ENCODE results near the gene SIGLEC15.

SIGLEC15 gene

DNA sequence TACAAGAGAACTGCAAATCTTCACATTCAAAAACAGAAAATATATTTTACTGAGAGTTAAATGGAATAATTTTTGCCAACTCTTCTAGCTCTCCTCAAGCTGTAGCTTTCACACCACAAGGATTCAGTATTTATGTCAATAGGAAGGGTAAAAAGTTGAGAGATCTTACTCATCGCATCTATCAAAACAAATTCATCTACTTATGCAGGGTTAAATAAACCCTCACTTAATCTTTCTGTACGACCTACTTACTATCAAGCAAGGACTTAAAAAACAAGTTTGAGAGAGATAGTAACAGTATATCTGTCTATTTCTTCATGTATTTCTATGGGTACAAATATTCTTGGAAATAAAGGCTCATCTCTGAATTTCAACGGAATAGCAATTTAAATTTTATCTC is 35.5 kb downstream of the SIGLEC15 start:
- no peak overlapping the region for H3K4me3 ChIP-seq (ENCODE audit: low read length in 2 of 2)
- peaks cover 41 to 45% of the 10 kb centered on the region in 2 donors for H3K36me3 ChIP-seq (ENCODE audit: control insufficient read depth in 2 of 2, insufficient read depth in 2 of 2, low read length in 2 of 2)
- no peak overlapping the region for H3K9ac ChIP-seq (ENCODE audit: low read length in 2 of 2)
- no peaks in the 10 kb centered on the region for H3K4me1 ChIP-seq (ENCODE audit: control insufficient read depth, insufficient read depth, low read length)
- H3K9me3 ChIP-seq (ENCODE audit: control insufficient read depth in 2 of 2, low read length in 2 of 2): no peaks in the 10 kb centered on the region
- H3K27ac ChIP-seq (ENCODE audit: low read length): no peak overlapping the region
- no peaks in the 10 kb centered on the region for H3K27me3 ChIP-seq (ENCODE audit: control insufficient read depth in 1 of 2, insufficient read depth in 2 of 2, low read length in 2 of 2)

DNA sequence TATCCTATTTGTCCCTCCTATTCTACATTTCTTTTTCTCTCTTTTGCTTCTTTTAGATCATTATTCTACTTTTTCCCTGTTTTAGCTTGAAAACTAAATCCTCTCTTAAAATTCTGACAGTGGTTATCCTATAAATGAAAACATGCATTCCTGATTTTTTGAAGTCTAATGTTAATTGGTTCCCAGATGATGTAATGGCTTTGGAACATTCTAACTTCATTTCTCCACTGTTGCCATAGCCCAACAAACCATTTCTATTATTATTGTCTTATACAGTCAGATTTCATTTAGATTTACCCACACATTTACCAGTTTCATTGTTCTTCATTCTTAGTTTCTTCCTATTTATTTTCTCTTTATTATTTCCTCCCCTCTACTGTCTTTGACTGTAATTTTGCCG is 36.5 kb downstream of the SIGLEC15 start:
- Histone ChIP-seq H3K4me1 (ENCODE audit: control insufficient read depth, insufficient read depth, low read length) (no peaks in the 10 kb centered on the region), H3K9me3 (ENCODE audit: control insufficient read depth in 2 of 2, low read length in 2 of 2) (no peaks in the 10 kb centered on the region), H3K4me3 (ENCODE audit: low read length in 2 of 2) (no peak overlapping the region), H3K27me3 (ENCODE audit: control insufficient read depth in 1 of 2, insufficient read depth in 2 of 2, low read length in 2 of 2) (no peaks in the 10 kb centered on the region), H3K9ac (ENCODE audit: low read length in 2 of 2) (no peak overlapping the region), H3K36me3 (ENCODE audit: control insufficient read depth in 2 of 2, insufficient read depth in 2 of 2, low read length in 2 of 2) (peaks cover 42 to 48% of the 10 kb centered on the region in 2 donors), H3K27ac (ENCODE audit: low read length) (no peak overlapping the region)

DNA sequence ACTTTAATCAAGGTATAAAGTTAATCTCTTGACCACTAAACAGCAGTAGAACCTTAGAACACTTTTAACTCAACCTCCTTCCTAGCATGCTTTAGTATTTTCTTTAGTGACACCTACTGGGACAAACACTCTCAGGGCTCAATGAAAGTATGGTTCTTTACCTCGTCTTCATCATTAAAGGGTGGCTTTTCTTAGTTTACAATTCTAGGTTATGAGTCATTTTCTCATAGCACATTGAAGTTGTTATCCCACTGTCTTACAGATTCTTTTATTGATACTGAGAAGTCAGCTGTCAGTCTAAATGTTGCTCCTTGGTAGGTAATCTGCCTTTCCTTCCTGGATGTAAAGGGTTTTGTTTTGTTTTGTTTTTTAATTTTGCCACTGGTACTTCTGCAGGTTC is 38.0 kb downstream of the SIGLEC15 start:
- no peak overlapping the region for H3K4me3 ChIP-seq (ENCODE audit: low read length in 2 of 2)
- no peaks in the 10 kb centered on the region for H3K9me3 ChIP-seq (ENCODE audit: control insufficient read depth in 2 of 2, low read length in 2 of 2)
- no peak overlapping the region for H3K9ac ChIP-seq (ENCODE audit: low read length in 2 of 2)
- no peaks in the 10 kb centered on the region for H3K4me1 ChIP-seq (ENCODE audit: control insufficient read depth, insufficient read depth, low read length)
- H3K36me3 ChIP-seq (ENCODE audit: control insufficient read depth in 2 of 2, insufficient read depth in 2 of 2, low read length in 2 of 2): peaks cover 43 to 46% of the 10 kb centered on the region in 2 donors
- no peak overlapping the region for H3K27ac ChIP-seq (ENCODE audit: low read length)
- H3K27me3 ChIP-seq (ENCODE audit: control insufficient read depth in 1 of 2, insufficient read depth in 2 of 2, low read length in 2 of 2): no peaks in the 10 kb centered on the region

DNA sequence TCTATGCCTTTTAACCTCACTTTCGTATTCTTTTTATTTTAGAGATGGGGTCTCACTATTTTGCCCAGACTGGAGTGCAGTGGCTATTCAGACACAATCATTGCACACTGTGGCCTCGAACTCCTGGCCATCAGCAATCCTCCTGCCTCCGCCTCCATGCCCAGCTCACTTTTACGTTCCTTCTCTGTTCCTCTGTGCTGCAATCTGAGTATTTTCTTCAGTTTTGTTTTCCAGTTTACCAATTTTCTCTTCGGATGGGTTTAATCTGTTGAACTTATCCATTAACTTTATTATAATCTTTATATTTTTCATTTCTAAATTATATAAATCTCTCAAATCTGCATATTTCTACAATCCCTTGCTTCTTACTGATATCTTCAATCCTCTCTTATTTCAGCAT is 38.6 kb downstream of the SIGLEC15 start:
- Histone ChIP-seq H3K9me3 (ENCODE audit: control insufficient read depth in 2 of 2, low read length in 2 of 2) (no peaks in the 10 kb centered on the region), H3K4me3 (ENCODE audit: low read length in 2 of 2) (no peak overlapping the region), H3K27me3 (ENCODE audit: control insufficient read depth in 1 of 2, insufficient read depth in 2 of 2, low read length in 2 of 2) (no peaks in the 10 kb centered on the region), H3K27ac (ENCODE audit: low read length) (no peak overlapping the region), H3K9ac (ENCODE audit: low read length in 2 of 2) (no peak overlapping the region), H3K36me3 (ENCODE audit: control insufficient read depth in 2 of 2, insufficient read depth in 2 of 2, low read length in 2 of 2) (peaks cover 40 to 41% of the 10 kb centered on the region in 2 donors), H3K4me1 (ENCODE audit: control insufficient read depth, insufficient read depth, low read length) (no peaks in the 10 kb centered on the region)

DNA sequence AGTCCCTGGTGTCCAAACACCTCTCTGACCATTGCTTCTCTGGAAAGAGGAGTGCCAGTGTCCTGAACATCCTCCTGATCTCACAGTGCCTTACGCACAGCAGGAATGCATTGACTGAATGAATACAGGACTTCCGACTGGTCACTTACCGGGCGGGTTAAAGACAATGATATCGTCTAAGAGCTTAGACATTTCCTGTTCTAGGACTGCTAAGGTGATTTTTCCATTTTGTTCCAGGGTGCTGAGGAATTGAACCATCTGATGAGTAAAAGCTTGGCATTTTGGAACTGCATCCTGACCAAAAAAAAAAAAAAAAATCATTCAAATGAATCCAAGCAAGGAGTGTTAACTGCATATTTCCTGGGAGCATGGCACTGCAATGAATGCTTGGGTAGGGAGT is 40.0 kb downstream of the SIGLEC15 start:
- Histone ChIP-seq H3K27ac (ENCODE audit: low read length) (no peak overlapping the region), H3K27me3 (ENCODE audit: control insufficient read depth in 1 of 2, insufficient read depth in 2 of 2, low read length in 2 of 2) (no peaks in the 10 kb centered on the region), H3K36me3 (ENCODE audit: control insufficient read depth in 2 of 2, insufficient read depth in 2 of 2, low read length in 2 of 2) (peaks cover 31 to 35% of the 10 kb centered on the region in 2 donors), H3K9me3 (ENCODE audit: control insufficient read depth in 2 of 2, low read length in 2 of 2) (no peaks in the 10 kb centered on the region), H3K4me1 (ENCODE audit: control insufficient read depth, insufficient read depth, low read length) (no peaks in the 10 kb centered on the region), H3K4me3 (ENCODE audit: low read length in 2 of 2) (no peak overlapping the region), H3K9ac (ENCODE audit: low read length in 2 of 2) (no peak overlapping the region)

DNA sequence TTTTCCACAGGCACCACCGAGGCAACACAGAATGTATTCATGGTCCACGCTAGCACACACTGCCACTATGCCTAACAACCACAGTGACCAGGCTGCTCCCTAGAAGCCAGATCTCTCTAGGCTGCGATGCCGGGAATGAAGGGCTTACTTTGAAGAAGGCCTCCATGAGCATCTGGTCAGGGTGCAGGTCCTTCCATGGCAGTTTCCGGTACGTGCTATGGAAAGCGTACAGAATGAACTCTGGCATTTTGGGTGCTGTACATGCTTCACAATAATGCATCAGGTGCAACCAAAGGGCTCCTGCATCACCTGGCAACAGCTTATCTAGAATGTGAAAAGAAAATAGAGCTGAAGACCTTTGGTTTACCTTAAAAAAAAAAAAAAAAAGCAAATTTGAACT is 44.9 kb downstream of the SIGLEC15 start:
- H3K27ac ChIP-seq (ENCODE audit: low read length): no peak overlapping the region
- H3K4me1 ChIP-seq (ENCODE audit: control insufficient read depth, insufficient read depth, low read length): no peaks in the 10 kb centered on the region
- H3K36me3 ChIP-seq (ENCODE audit: control insufficient read depth in 2 of 2, insufficient read depth in 2 of 2, low read length in 2 of 2): peaks cover 21 to 26% of the 10 kb centered on the region in 2 donors
- no peak overlapping the region for H3K4me3 ChIP-seq (ENCODE audit: low read length in 2 of 2)
- H3K9me3 ChIP-seq (ENCODE audit: control insufficient read depth in 2 of 2, low read length in 2 of 2): no peaks in the 10 kb centered on the region
- no peaks in the 10 kb centered on the region for H3K27me3 ChIP-seq (ENCODE audit: control insufficient read depth in 1 of 2, insufficient read depth in 2 of 2, low read length in 2 of 2)
- no peak overlapping the region for H3K9ac ChIP-seq (ENCODE audit: low read length in 2 of 2)

DNA sequence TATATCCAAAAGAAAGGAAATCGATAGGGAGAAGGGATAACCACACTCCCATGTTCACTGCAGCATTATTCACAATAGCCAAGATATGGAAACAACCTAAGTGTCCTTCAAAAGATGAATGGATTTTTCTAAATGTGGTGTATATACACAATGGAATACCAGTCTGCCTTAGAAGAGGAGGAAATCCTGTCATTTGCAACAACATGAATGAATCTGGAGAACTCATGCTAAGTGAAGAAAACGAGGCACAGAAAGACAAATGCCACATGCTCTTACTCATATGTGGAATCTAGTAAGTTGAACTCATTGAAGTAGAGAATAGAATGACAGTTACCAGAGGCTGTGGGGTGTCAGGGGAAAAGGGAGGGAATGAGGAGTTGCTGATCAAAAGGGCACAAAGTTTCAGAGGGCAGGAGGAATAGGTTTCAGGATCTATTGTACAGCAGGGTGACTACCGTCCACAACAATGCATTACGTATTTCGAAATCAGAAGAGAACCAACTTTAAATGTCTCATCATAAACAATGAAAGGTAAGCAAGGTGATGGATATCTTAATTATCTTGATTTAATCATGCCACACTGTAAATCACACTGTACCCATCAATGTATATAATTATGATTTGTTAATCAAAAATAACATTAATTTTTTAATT is 46.1 kb downstream of the SIGLEC15 start:
- Histone ChIP-seq H3K9me3 (ENCODE audit: control insufficient read depth in 2 of 2, low read length in 2 of 2) (no peaks in the 10 kb centered on the region), H3K27ac (ENCODE audit: low read length) (no peak overlapping the region), H3K4me3 (ENCODE audit: low read length in 2 of 2) (no peak overlapping the region), H3K36me3 (ENCODE audit: control insufficient read depth in 2 of 2, insufficient read depth in 2 of 2, low read length in 2 of 2) (peaks cover 16 to 19% of the 10 kb centered on the region in 2 donors), H3K27me3 (ENCODE audit: control insufficient read depth in 1 of 2, insufficient read depth in 2 of 2, low read length in 2 of 2) (no peaks in the 10 kb centered on the region), H3K9ac (ENCODE audit: low read length in 2 of 2) (no peak overlapping the region), H3K4me1 (ENCODE audit: control insufficient read depth, insufficient read depth, low read length) (no peaks in the 10 kb centered on the region)

DNA sequence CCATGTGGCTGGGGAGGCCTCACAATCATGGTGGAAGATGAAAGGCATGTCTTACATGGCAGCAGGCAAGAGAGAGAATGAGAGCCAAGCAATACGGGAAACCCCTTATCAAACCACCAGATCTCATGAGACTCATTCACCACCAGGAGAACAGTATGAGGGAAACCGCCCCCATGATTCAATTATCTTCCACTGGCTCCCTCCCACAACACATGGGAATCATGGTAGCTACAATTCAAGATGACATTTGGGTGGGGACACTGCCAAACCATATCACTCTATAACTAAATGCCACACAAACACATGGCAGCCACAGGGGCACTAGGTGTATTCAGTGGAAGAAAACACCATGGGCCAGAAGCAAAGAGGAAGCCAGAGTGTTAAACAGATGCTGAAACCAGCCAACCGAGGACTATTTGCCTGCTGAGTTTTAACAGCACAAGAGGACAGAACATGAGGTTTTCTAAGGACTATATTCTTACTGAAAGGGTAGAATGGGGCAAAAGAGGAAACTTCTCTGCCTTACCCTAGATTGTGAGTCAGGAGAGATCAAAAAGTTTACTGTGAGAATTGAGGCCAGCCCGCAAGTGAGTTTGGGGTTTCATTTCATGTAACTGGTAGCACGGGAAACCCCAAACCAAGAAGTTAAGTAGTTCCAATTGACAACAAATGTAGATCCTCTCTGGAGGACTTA is 49.2 kb downstream of the SIGLEC15 start:
- H3K27me3 ChIP-seq (ENCODE audit: control insufficient read depth in 1 of 2, insufficient read depth in 2 of 2, low read length in 2 of 2): no peaks in the 10 kb centered on the region
- H3K27ac ChIP-seq (ENCODE audit: low read length): no peak overlapping the region
- H3K4me1 ChIP-seq (ENCODE audit: control insufficient read depth, insufficient read depth, low read length): no peaks in the 10 kb centered on the region
- no peak overlapping the region for H3K9ac ChIP-seq (ENCODE audit: low read length in 2 of 2)
- peaks cover 10 to 19% of the 10 kb centered on the region in 2 donors for H3K36me3 ChIP-seq (ENCODE audit: control insufficient read depth in 2 of 2, insufficient read depth in 2 of 2, low read length in 2 of 2)
- no peak overlapping the region for H3K4me3 ChIP-seq (ENCODE audit: low read length in 2 of 2)
- H3K9me3 ChIP-seq (ENCODE audit: control insufficient read depth in 2 of 2, low read length in 2 of 2): no peaks in the 10 kb centered on the region

DNA sequence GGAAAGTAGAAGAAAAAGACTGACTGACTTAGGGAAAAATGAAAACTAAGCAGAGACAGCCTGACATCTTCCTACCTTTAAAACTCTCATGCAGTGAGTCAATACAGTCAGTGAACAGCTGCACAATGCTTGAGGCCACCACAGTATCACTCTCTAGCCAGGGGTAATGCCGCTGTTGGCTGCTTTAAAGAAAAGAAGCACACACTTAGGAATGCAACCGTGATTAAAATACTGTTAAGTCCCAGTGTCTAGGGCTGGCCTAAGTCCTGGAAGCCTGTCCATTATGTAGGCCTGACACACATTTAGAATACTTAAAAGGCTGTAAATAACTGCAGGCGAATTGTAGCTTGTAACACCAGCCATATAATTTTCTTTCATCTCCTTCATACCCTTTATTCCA is 50.7 kb downstream of the SIGLEC15 start:
- Histone ChIP-seq H3K4me3 (ENCODE audit: low read length in 2 of 2) (no peak overlapping the region), H3K36me3 (ENCODE audit: control insufficient read depth in 2 of 2, insufficient read depth in 2 of 2, low read length in 2 of 2) (peaks cover 11 to 20% of the 10 kb centered on the region in 2 donors), H3K27me3 (ENCODE audit: control insufficient read depth in 1 of 2, insufficient read depth in 2 of 2, low read length in 2 of 2) (no peaks in the 10 kb centered on the region), H3K4me1 (ENCODE audit: control insufficient read depth, insufficient read depth, low read length) (peaks cover 6% of the 10 kb centered on the region), H3K9me3 (ENCODE audit: control insufficient read depth in 2 of 2, low read length in 2 of 2) (no peaks in the 10 kb centered on the region), H3K9ac (ENCODE audit: low read length in 2 of 2) (no peak overlapping the region), H3K27ac (ENCODE audit: low read length) (no peak overlapping the region)

DNA sequence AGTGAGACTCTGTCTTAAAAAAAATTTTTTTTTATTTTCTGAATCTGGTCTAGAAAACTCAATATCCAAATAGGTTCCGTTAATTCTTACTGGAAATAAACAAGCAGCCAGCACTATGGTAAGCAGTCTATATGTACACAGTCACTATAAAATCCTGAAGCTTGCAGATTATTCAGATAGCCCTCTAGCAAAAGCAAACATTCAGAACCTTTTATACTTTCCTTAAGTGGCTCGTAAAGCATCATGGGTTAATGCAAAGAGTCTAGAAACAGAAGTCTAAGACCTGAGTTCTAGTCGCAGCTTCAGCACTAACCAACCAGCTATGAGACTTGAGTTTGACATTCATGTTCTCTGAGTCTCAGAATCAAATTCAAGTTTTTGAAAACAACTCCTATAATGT is 51.9 kb downstream of the SIGLEC15 start:
- H3K4me1 ChIP-seq (ENCODE audit: control insufficient read depth, insufficient read depth, low read length): peaks cover 6% of the 10 kb centered on the region
- no peak overlapping the region for H3K9ac ChIP-seq (ENCODE audit: low read length in 2 of 2)
- H3K36me3 ChIP-seq (ENCODE audit: control insufficient read depth in 2 of 2, insufficient read depth in 2 of 2, low read length in 2 of 2): peaks cover 14 to 24% of the 10 kb centered on the region in 2 donors
- no peaks in the 10 kb centered on the region for H3K9me3 ChIP-seq (ENCODE audit: control insufficient read depth in 2 of 2, low read length in 2 of 2)
- H3K27me3 ChIP-seq (ENCODE audit: control insufficient read depth in 1 of 2, insufficient read depth in 2 of 2, low read length in 2 of 2): no peaks in the 10 kb centered on the region
- no peak overlapping the region for H3K4me3 ChIP-seq (ENCODE audit: low read length in 2 of 2)
- no peak overlapping the region for H3K27ac ChIP-seq (ENCODE audit: low read length)
